Measurements from ENCODE around the gene ARL8A.

GRCh38 chr1:202160377-202160940, 15.9 kb upstream of the ARL8A start, which contains the start of gene PTPN7:
- TF ChIP-seq EZH2 (IDR thresholded peaks at IDR 0.05; ENCODE audit: insufficient read depth, poor library complexity, severe bottlenecking) (no peak), EZH2phosphoT487 (IDR thresholded peaks at IDR 0.05; ENCODE audit: insufficient read depth, low read depth) (no peak)
